ENCODE measurements around the gene KAT14.

- no peak for TF ChIP-seq EZH2phosphoT487 (IDR thresholded peaks at IDR 0.05; ENCODE audit: borderline replicate concordance, low read length)
- no peak for TF ChIP-seq CTCF (IDR thresholded peaks at IDR 0.05; ENCODE audit: low read depth, low read length, poor library complexity, severe bottlenecking)
These were observed 26.7 kb downstream of the KAT14 start for GRCh38 chr20:18164356-18164755.
